ENCODE measurements around the gene DHRS9. TPM values are rescaled to one million over a fixed set of nuclear protein-coding genes. Genes with fewer than 3 reads are reported as not detected.
"Not testable (repeated sequence)": the region's sequence is repeated elsewhere in the genome, so short reads cannot be mapped to it uniquely, and the experiment has no call there.

Gene DHRS9
- total and polyA plus RNA-seq, 9 of the 15 experiments (the other 6 are each of a cell fraction or from before 2014, with no cell fraction given): 0.27 to 1.7 (median 0.69) TPM

DNA sequence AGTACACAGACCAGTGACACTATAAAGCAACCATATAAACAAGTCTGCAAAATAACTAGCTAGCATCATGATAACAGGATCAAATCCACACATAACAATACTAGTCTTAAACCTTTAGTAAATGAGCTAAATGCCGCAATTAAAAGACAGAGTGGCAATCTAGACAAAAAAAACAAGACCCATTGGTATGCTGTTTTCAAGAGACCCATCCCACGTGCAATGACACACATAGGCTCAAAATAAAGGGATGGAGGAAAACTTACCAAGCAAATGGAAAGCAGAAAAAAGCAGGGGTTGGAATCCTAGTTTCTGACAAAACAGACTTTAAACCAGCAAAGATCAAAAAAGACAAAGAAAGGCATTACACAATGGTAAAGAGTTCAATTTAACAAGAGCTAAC lies 14.8 kb upstream of the DHRS9 start:
- H3K9me3 ChIP-seq (replicated peaks; ENCODE audit: control insufficient read depth, insufficient read depth, low read depth, low read length); H3K27me3 ChIP-seq (ENCODE audit: control insufficient read depth in 2 of 2, insufficient read depth in 2 of 2, low read length in 2 of 2); H3K4me3 ChIP-seq; BruUV-seq (replicated peaks); H3K27ac ChIP-seq (ENCODE audit: extremely low read depth, low read depth, low read length); ATAC-seq; CTCF ChIA-PET (ENCODE audit: low intra/inter-chr PET ratio); FAIRE-seq; H3K9me1 ChIP-seq (ENCODE audit: control insufficient read depth, insufficient read depth, low read length); H3K9ac ChIP-seq (ENCODE audit: insufficient read depth in 1 of 2, low read depth in 2 of 2, low read length in 2 of 2); in situ Hi-C loops (cut with MboI); H4K20me1 ChIP-seq (replicated peaks; ENCODE audit: control insufficient read depth, insufficient read depth, low read length); DNase-seq (ENCODE audit: extremely low read depth in 1 of 4, low spot score in 3 of 4); H2AFZ ChIP-seq (ENCODE audit: low read depth, low read length); H3K4me2 ChIP-seq (ENCODE audit: insufficient read depth, low read length); H3K79me2 ChIP-seq (ENCODE audit: control insufficient read depth, insufficient read depth, low read length); H3K36me3 ChIP-seq (ENCODE audit: control insufficient read depth, insufficient read depth, low read length): not testable (repeated sequence)
- 37% methylated on average over 2 of the region's 2 CpGs for WGBS (ENCODE audit: insufficient coverage, low coverage, missing lambda C conversion rate)
- H3K4me1 ChIP-seq (replicated peaks in 1 of 2; ENCODE audit: control insufficient read depth in 2 of 2, insufficient read depth in 2 of 2, low read length in 2 of 2): peaks cover 0 to 16% of the 10 kb centered on the region in 2 experiments; a peak in 3 of 5 replicates
- TF ChIP-seq CBX3 (IDR thresholded peaks at IDR 0.05; ENCODE audit: borderline replicate concordance in 1 of 2, low read length in 2 of 2) (0 out of 3 replicates have a peak, but pooled peaks of 1 of the 2 experiments have one; percentile 16), TRIM28 (IDR thresholded peaks at IDR 0.05) (peak; percentile 77; the same call in 1 of the 2 replicates)
- POLR2A ChIA-PET: interaction anchor here (0.6 kb wide), 1 partner anchor 98 kb away, joined by 3 read pairs; no protein-coding TSS in a partner anchor
- intact Hi-C loops (cut with micrococcal nuclease): loop anchor here (5.0 kb wide), 2 partner anchors 42 to 77 kb away; no protein-coding TSS in a partner anchor

DNA sequence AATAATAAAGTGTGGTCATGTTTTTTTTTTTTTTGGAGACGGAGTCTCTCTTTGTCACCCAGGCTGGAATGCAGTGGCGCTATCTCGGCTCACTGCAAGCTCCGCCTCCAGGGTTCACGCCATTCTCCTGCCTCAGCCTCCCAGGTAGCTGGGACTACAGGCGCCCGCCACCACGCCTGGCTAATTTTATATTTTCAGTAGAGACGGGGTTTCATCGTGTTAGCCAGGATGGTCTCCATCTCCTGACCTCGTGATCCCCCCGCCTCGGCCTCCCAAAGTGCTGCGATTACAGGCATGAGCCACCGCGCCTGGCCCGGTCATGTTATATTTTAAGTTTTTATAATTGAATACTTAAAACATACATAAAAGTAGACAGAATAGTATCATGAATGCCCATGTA lies 5.2 kb upstream of the DHRS9 start:
- H3K9ac ChIP-seq (ENCODE audit: insufficient read depth in 1 of 2, low read depth in 2 of 2, low read length in 2 of 2); H3K27ac ChIP-seq (ENCODE audit: extremely low read depth, low read depth, low read length); H3K9me1 ChIP-seq (ENCODE audit: control insufficient read depth, insufficient read depth, low read length); H3K27me3 ChIP-seq (ENCODE audit: control insufficient read depth in 2 of 2, insufficient read depth in 2 of 2, low read length in 2 of 2); H2AFZ ChIP-seq (ENCODE audit: low read depth, low read length); FAIRE-seq; DNase-seq (ENCODE audit: extremely low read depth in 1 of 4, low spot score in 3 of 4); in situ Hi-C loops (cut with MboI); H3K79me2 ChIP-seq (ENCODE audit: control insufficient read depth, insufficient read depth, low read length); H3K4me3 ChIP-seq; H3K36me3 ChIP-seq (ENCODE audit: control insufficient read depth, insufficient read depth, low read length); H3K4me2 ChIP-seq (ENCODE audit: insufficient read depth, low read length); CTCF ChIA-PET (ENCODE audit: low intra/inter-chr PET ratio); BruUV-seq (replicated peaks); H3K9me3 ChIP-seq (replicated peaks; ENCODE audit: control insufficient read depth, insufficient read depth, low read depth, low read length); intact Hi-C loops (cut with micrococcal nuclease); H4K20me1 ChIP-seq (replicated peaks; ENCODE audit: control insufficient read depth, insufficient read depth, low read length); ATAC-seq; H3K4me1 ChIP-seq (replicated peaks in 1 of 2; ENCODE audit: control insufficient read depth in 2 of 2, insufficient read depth in 2 of 2, low read length in 2 of 2): not testable (repeated sequence)
- WGBS (ENCODE audit: insufficient coverage, low coverage, missing lambda C conversion rate): 94% methylated on average over 17 of the region's 17 CpGs
- TF ChIP-seq, protein P1, sequence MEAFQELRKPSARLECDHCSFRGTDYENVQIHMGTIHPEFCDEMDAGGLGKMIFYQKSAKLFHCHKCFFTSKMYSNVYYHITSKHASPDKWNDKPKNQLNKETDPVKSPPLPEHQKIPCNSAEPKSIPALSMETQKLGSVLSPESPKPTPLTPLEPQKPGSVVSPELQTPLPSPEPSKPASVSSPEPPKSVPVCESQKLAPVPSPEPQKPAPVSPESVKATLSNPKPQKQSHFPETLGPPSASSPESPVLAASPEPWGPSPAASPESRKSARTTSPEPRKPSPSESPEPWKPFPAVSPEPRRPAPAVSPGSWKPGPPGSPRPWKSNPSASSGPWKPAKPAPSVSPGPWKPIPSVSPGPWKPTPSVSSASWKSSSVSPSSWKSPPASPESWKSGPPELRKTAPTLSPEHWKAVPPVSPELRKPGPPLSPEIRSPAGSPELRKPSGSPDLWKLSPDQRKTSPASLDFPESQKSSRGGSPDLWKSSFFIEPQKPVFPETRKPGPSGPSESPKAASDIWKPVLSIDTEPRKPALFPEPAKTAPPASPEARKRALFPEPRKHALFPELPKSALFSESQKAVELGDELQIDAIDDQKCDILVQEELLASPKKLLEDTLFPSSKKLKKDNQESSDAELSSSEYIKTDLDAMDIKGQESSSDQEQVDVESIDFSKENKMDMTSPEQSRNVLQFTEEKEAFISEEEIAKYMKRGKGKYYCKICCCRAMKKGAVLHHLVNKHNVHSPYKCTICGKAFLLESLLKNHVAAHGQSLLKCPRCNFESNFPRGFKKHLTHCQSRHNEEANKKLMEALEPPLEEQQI (IDR thresholded peaks at IDR 0.05): 0 out of 2 replicates have a peak, but pooled peaks have one; percentile 24
- 0 out of 2 replicates have a peak, but pooled peaks have one; percentile 29 for TF ChIP-seq CC2D1A (IDR thresholded peaks at IDR 0.05)
- TF ChIP-seq, protein P2, sequence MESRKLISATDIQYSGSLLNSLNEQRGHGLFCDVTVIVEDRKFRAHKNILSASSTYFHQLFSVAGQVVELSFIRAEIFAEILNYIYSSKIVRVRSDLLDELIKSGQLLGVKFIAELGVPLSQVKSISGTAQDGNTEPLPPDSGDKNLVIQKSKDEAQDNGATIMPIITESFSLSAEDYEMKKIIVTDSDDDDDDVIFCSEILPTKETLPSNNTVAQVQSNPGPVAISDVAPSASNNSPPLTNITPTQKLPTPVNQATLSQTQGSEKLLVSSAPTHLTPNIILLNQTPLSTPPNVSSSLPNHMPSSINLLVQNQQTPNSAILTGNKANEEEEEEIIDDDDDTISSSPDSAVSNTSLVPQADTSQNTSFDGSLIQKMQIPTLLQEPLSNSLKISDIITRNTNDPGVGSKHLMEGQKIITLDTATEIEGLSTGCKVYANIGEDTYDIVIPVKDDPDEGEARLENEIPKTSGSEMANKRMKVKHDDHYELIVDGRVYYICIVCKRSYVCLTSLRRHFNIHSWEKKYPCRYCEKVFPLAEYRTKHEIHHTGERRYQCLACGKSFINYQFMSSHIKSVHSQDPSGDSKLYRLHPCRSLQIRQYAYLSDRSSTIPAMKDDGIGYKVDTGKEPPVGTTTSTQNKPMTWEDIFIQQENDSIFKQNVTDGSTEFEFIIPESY (CRISPR knock-in tag; IDR thresholded peaks at IDR 0.05): peak; percentile 73; the same call in 1 of the 2 replicates
- POLR2A ChIA-PET: interaction anchor here (1.1 kb wide), 1 partner anchor 94 kb away, joined by 4 read pairs; no protein-coding TSS in a partner anchor
